Neural progenitor cell (in vitro differentiated cells): ENCODE results near the gene SLC12A9. TPM values are rescaled to one million over a fixed set of nuclear protein-coding genes. Genes with fewer than 3 reads are reported as not detected.

Source experiments
- DNase-seq: peaks from one replicate; pipeline ENCODE4 v3.0.0-alpha.2; 2016; ENCODE audit warnings: low spot score
- H2AFZ ChIP-seq: fragments of 200-600 bp; sonication (generic); replicated peaks from 2 replicates; pipeline ENCODE4 v1.6.1; 2016; ENCODE audit warnings: antibody characterized with exemption
- H3F3A ChIP-seq: fragments of 200-600 bp; sonication (generic); 2 replicates; pipeline ENCODE4 v1.6.1; 2016; ENCODE audit warnings: antibody characterized with exemption, low read depth
- H3K27ac ChIP-seq: fragments of 200-600 bp; sonication (generic); 2 replicates; pipeline ENCODE4 v1.5.1; 2016; ENCODE audit warnings: mild to moderate bottlenecking
- H3K27me3 ChIP-seq: fragments of 200-600 bp; sonication (generic); 2 replicates; pipeline ENCODE4 v1.6.1; 2016; ENCODE audit warnings: mild to moderate bottlenecking, moderate library complexity
- H3K36me3 ChIP-seq: fragments of 200-600 bp; sonication (generic); 2 replicates; pipeline ENCODE4 v1.5.1; 2016
- H3K4me1 ChIP-seq: fragments of 200-600 bp; sonication (generic); 2 replicates; pipeline ENCODE4 v1.6.1; 2016; ENCODE audit warnings: mixed run types
- H3K4me2 ChIP-seq: fragments of 200-600 bp; sonication (generic); 2 replicates; pipeline ENCODE4 v1.6.1; 2016
- H3K4me3 ChIP-seq: fragments of 200-600 bp; sonication (generic); 2 replicates; pipeline ENCODE4 v1.5.1; 2016
- H3K79me2 ChIP-seq: fragments of 200-600 bp; sonication (generic); 2 replicates; pipeline ENCODE4 v1.6.1; 2016; ENCODE audit warnings: low read depth
- H3K9ac ChIP-seq: fragments of 200-600 bp; sonication (generic); 2 replicates; pipeline ENCODE4 v1.6.1; 2016
- H3K9me3 ChIP-seq: fragments of 200-600 bp; sonication (generic); 2 replicates; pipeline ENCODE4 v1.5.1; 2016; ENCODE audit warnings: low read depth
- H4K20me1 ChIP-seq: fragments of 200-600 bp; sonication (generic); 2 replicates; pipeline ENCODE4 v1.6.1; 2016; ENCODE audit warnings: low read depth
- H3K27ac Mint-ChIP-seq: 3 replicates; pipeline ENCODE4 v1.8.0; 2021; ENCODE audit warnings: mixed read lengths
- H3K27me3 Mint-ChIP-seq: 2 replicates; pipeline ENCODE4 v1.8.0; 2022; ENCODE audit warnings: low read depth, mild to moderate bottlenecking, inconsistent platforms, moderate library complexity, mixed read lengths; ENCODE audit not compliant: insufficient read depth
- H3K36me3 Mint-ChIP-seq: 3 replicates; pipeline ENCODE4 v1.8.0; 2021; ENCODE audit warnings: mixed read lengths
- H3K4me1 Mint-ChIP-seq: 3 replicates; pipeline ENCODE4 v1.8.0; 2021; ENCODE audit warnings: mixed read lengths
- H3K4me3 Mint-ChIP-seq: 3 replicates; pipeline ENCODE4 v1.8.0; 2021; ENCODE audit warnings: mild to moderate bottlenecking, moderate library complexity, mixed read lengths
- H3K9me3 Mint-ChIP-seq: 3 replicates; pipeline ENCODE4 v1.8.0; 2020; ENCODE audit warnings: mixed read lengths
- EZH2 ChIP-seq: fragments of 200-600 bp; sonication (generic); IDR thresholded peaks from 2 replicates; pipeline ENCODE4 v1.6.1; 2017; ENCODE audit warnings: antibody characterized with exemption, mild to moderate bottlenecking, moderate library complexity
- EZH2phosphoT487 ChIP-seq: fragments of 200-600 bp; sonication (generic); IDR thresholded peaks from 2 replicates; pipeline ENCODE4 v1.6.1; 2017; ENCODE audit warnings: antibody characterized with exemption
- total RNA-seq: library from RNA; depleted of rRNA; stranded (reverse); fragments of >200 nt; gene quantifications from 2 replicates; pipeline ENCODE4 v1.2.3, GENCODE V29; 2015; ENCODE audit warnings: low replicate concordance
- TF ChIP-seq, protein P1 (sequence below): fragments of 200-600 bp; sonication (generic); IDR thresholded peaks from 2 replicates; pipeline ENCODE4 v1.5.1; 2017; ENCODE audit warnings: antibody characterized with exemption, mild to moderate bottlenecking

SLC12A9 gene
- total RNA-seq, 1 donor from 2014 or later = 3.5 TPM

DNA sequence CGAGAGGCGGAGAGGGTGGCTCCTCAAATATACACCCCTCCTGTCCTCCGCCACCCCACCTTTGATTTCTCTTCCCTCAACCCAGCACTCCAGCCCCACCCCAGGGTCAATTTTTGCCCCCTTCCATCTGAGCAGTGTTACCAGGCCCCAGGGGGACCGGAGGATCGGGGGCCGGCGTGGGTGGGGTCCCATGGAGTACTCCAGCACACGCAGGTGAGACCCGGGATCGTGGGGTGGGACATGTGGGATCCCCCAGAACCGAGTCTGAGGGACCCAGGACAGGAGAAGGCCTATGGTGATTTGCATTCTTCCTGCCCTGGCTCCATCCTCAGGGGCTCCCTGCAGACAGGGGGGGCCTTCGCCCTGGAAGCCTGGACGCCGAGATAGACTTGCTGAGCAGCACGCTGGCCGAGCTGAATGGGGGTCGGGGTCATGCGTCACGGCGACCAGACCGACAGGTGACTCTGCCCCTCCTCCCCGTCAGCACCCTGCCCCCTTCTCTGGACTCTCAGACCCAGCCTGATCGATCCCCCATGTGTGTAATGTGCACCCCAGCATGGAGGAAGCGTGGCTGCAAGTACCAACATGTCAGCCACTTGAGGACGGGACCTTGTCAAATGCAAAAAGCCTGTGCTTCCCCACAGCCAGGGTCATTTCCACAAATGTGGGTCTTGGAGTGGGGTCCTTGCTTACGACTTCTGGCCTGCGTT is 15.4 kb downstream of the SLC12A9 start:
- Histone ChIP-seq H3K4me2 (peak overlapping the region; percentile 98), H4K20me1 (no peaks in the 10 kb centered on the region), H3K27ac (no peak overlapping the region), H3F3A (peaks cover 10% of the 10 kb centered on the region), H3K79me2 (peaks cover 26% of the 10 kb centered on the region), H3K9me3 (no peaks in the 10 kb centered on the region), H3K4me1 (peaks cover 13% of the 10 kb centered on the region), H2AFZ (no peak overlapping the region), H3K4me3 (peak overlapping the region; percentile 93), H3K9ac (peak overlapping the region; percentile 90), H3K36me3 (no peaks in the 10 kb centered on the region), H3K27me3 (no peaks in the 10 kb centered on the region)
- H3K27ac Mint-ChIP-seq = peak overlapping the region; percentile 78
- peak overlapping the region; percentile 94 for H3K4me3 Mint-ChIP-seq
- TF ChIP-seq EZH2 = no peak
- TF ChIP-seq EZH2phosphoT487 = no peak
- TF ChIP-seq, protein P1, sequence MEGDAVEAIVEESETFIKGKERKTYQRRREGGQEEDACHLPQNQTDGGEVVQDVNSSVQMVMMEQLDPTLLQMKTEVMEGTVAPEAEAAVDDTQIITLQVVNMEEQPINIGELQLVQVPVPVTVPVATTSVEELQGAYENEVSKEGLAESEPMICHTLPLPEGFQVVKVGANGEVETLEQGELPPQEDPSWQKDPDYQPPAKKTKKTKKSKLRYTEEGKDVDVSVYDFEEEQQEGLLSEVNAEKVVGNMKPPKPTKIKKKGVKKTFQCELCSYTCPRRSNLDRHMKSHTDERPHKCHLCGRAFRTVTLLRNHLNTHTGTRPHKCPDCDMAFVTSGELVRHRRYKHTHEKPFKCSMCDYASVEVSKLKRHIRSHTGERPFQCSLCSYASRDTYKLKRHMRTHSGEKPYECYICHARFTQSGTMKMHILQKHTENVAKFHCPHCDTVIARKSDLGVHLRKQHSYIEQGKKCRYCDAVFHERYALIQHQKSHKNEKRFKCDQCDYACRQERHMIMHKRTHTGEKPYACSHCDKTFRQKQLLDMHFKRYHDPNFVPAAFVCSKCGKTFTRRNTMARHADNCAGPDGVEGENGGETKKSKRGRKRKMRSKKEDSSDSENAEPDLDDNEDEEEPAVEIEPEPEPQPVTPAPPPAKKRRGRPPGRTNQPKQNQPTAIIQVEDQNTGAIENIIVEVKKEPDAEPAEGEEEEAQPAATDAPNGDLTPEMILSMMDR = no peak
- DNase-seq = peak; percentile 30
- no peaks in the 10 kb centered on the region for H3K9me3 Mint-ChIP-seq
- H3K27me3 Mint-ChIP-seq = peaks cover 7% of the 10 kb centered on the region
- peaks cover 11% of the 10 kb centered on the region for H3K4me1 Mint-ChIP-seq
- peaks cover 7% of the 10 kb centered on the region for H3K36me3 Mint-ChIP-seq

DNA sequence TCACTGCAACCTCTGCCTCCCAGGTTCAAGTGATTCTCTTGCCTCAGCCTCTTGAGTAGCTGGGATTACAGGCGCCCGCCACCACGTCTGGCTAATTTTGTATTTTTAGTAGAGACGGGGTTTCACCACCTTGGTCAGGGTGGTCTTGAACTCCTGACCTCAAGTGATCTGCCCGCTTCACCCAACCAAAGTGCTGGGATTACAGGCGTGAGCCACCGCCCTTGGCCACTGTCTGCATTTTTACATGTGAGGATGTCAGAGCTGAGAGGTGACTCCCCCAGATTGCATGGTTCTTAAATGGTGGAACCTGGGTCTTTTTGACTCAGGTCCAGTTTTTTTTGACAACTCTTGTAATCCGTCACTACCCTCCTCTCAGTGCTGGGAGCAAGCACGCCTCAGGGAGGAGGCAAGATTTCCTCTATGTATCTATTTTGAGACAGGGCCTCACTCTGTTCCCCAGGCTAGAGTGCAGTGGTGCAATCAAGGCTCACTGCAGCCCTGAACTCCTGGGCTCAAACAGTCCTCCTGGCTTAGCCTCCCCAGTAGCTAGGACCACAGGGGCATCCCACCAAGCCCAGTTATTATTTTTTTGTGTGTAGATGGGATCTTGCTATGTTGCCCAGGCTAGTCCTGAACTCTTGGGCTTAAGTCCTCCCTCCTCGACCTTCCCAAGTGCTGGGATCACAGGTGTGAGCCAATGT is 21.2 kb downstream of the SLC12A9 start:
- H3K27ac ChIP-seq = peak overlapping the region; percentile 92
- Mint-ChIP-seq H3K27ac (peak overlapping the region; percentile 99), H3K27me3 (peaks cover 2% of the 10 kb centered on the region), H3K9me3 (no peaks in the 10 kb centered on the region), H3K4me3 (peak overlapping the region; percentile 99), H3K36me3 (peaks cover 23% of the 10 kb centered on the region), H3K4me1 (peaks cover 35% of the 10 kb centered on the region)
- H3K9me3 ChIP-seq = no peaks in the 10 kb centered on the region
- peaks cover 7% of the 10 kb centered on the region for H3K36me3 ChIP-seq
- no peak for TF ChIP-seq EZH2phosphoT487
- TF ChIP-seq, protein P1 = no peak
- no peak for TF ChIP-seq EZH2
- H3K4me2 ChIP-seq = peak overlapping the region; percentile 66
- peaks cover 22% of the 10 kb centered on the region for H3K4me1 ChIP-seq
- H3K4me3 ChIP-seq = peak overlapping the region; percentile 91
- no peak overlapping the region for H3K9ac ChIP-seq
- peaks cover 36% of the 10 kb centered on the region for H4K20me1 ChIP-seq
- DNase-seq = no peak
- peaks cover 39% of the 10 kb centered on the region for H3F3A ChIP-seq
- H3K27me3 ChIP-seq = no peaks in the 10 kb centered on the region
- H3K79me2 ChIP-seq = peaks cover 45% of the 10 kb centered on the region
- no peak overlapping the region for H2AFZ ChIP-seq

DNA sequence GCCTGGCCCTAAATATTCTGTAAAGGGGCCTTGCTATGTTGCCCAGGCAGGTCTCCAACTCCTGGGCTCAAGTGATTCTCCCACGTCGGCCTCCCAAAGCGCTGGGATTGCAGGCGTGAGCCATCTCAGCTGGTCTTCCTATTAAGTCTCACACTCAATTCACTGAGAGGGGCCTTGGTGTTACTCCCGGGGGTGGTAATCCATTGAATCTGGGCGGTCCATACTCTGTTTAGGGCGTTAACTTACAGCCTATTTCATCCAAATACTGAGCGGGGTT is 21.7 kb downstream of the SLC12A9 start:
- Histone ChIP-seq H3K27me3 (no peaks in the 10 kb centered on the region), H3K27ac (peak overlapping the region; percentile 92), H2AFZ (peak overlapping the region; percentile 27), H3K4me2 (peak overlapping the region; percentile 66), H4K20me1 (peaks cover 41% of the 10 kb centered on the region), H3K36me3 (peaks cover 7% of the 10 kb centered on the region), H3K9ac (peak overlapping the region; percentile 58), H3K4me1 (peaks cover 24% of the 10 kb centered on the region), H3K4me3 (peak overlapping the region; percentile 91), H3K79me2 (peaks cover 45% of the 10 kb centered on the region), H3F3A (peaks cover 44% of the 10 kb centered on the region), H3K9me3 (no peaks in the 10 kb centered on the region)
- H3K27ac Mint-ChIP-seq = peak overlapping the region; percentile 99
- no peak for DNase-seq
- peaks cover 25% of the 10 kb centered on the region for H3K36me3 Mint-ChIP-seq
- peak overlapping the region; percentile 99 for H3K4me3 Mint-ChIP-seq
- H3K4me1 Mint-ChIP-seq = peaks cover 38% of the 10 kb centered on the region
- peaks cover 2% of the 10 kb centered on the region for H3K27me3 Mint-ChIP-seq
- H3K9me3 Mint-ChIP-seq = no peaks in the 10 kb centered on the region
- TF ChIP-seq, protein P1 = no peak
